WI38 (cell line): ENCODE results near the gene SFXN5.

ENCODE experiments used
- H3K4me3 ChIP-seq: 2 replicates; pipeline ENCODE4 v1.5.1; 2011; ENCODE audit warnings: low read depth, mild to moderate bottlenecking, control low read depth, low read length
- TF ChIP-seq, protein P1 (sequence below): IDR thresholded peaks from 2 replicates; pipeline ENCODE4 v1.5.1; 2012; ENCODE audit warnings: low read depth, mild to moderate bottlenecking, control low read depth, low read length

The SFXN5 gene

DNA sequence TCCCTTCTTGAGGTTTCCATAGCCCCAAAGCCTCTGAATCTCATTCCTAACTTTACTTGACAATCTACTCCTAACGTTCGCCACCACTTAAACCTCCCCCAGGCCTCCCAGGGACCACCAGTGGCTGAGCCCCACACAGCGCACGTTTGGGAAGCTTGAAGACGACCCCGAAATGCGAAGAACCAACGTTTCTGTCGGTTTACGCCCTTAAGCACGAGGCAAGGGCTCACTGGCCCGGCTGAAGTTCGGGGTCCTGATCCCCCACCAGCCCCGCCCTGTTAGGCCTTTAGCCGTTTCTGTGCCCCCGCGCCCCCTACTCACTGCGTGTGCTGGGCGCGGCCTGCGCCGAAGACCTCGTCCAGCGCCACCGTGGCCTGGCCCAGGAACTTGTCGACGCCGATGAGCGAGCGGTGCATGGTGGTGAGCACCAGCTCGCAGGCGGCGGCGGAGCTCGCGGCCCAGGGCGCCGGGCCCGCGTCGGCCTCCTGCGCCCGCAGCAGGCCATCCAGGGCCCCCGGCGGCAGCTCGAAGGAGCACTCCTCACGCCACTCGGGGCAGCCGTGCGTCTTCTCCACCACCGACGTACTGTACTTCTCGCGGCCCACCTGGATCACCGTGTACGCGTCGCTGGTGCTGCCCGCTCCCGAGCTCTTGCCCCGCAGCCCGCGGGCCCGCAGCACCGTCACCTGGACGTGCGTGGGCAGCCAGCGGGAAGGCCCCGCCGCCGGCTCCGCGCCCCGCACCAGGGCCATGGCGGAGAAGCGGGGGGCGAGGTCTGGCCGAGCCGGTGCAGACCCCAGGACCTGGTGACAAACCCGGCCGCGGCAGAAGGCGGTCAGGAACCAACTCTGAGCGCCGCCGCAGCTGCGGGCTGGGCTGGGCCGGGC is 40.8 kb upstream of the SFXN5 start:
- TF ChIP-seq, protein P1, sequence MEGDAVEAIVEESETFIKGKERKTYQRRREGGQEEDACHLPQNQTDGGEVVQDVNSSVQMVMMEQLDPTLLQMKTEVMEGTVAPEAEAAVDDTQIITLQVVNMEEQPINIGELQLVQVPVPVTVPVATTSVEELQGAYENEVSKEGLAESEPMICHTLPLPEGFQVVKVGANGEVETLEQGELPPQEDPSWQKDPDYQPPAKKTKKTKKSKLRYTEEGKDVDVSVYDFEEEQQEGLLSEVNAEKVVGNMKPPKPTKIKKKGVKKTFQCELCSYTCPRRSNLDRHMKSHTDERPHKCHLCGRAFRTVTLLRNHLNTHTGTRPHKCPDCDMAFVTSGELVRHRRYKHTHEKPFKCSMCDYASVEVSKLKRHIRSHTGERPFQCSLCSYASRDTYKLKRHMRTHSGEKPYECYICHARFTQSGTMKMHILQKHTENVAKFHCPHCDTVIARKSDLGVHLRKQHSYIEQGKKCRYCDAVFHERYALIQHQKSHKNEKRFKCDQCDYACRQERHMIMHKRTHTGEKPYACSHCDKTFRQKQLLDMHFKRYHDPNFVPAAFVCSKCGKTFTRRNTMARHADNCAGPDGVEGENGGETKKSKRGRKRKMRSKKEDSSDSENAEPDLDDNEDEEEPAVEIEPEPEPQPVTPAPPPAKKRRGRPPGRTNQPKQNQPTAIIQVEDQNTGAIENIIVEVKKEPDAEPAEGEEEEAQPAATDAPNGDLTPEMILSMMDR, result no peak
- H3K4me3 ChIP-seq, result peak overlapping the region; percentile 83

DNA sequence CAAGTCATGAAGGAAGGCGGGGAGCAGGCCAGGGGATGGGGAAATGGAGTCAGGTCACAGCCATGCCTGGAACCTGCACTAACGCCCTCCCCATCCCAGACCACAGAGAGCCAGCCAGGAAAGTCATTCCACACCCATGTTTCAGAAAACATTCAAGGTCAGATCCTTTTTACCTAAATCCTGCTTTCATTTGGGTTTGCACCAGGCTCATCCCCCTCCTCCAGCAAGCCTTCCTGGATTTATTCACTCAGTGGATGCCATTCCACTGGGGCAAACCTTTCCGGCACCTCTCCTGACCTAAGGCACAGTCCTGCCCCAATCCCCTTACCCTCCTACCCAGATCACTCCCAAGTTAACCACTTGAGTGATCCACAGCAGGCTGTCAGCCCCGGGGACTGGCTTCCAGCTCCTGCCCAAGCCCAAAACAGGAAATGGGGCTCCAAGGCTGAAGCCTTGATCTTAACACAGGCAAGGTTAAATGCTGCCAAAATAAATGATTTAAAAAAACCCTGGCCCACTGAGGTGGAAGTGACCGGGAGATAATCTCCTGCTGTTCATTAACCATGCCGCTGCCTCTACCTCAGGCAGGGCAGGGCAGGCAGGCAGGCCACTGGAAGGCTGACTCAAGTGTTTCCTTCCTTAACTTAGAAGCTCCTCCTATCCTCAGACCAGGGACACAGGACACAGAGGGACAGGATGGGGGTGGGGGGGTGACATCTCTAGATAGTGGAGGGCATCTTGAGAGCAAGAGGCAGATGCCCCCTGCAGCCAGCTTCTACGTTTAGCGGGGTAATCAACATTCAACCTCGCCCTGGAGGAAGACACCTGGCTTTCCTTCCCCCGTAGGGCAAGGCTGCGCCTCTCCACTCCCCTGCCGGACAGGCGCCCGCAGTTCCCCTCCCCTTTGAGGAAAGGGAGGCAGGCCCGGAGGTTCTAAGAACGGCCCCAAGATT is 39.8 kb upstream of the SFXN5 start:
- TF ChIP-seq, protein P1, result no peak
- peak overlapping the region; percentile 83 for H3K4me3 ChIP-seq

DNA sequence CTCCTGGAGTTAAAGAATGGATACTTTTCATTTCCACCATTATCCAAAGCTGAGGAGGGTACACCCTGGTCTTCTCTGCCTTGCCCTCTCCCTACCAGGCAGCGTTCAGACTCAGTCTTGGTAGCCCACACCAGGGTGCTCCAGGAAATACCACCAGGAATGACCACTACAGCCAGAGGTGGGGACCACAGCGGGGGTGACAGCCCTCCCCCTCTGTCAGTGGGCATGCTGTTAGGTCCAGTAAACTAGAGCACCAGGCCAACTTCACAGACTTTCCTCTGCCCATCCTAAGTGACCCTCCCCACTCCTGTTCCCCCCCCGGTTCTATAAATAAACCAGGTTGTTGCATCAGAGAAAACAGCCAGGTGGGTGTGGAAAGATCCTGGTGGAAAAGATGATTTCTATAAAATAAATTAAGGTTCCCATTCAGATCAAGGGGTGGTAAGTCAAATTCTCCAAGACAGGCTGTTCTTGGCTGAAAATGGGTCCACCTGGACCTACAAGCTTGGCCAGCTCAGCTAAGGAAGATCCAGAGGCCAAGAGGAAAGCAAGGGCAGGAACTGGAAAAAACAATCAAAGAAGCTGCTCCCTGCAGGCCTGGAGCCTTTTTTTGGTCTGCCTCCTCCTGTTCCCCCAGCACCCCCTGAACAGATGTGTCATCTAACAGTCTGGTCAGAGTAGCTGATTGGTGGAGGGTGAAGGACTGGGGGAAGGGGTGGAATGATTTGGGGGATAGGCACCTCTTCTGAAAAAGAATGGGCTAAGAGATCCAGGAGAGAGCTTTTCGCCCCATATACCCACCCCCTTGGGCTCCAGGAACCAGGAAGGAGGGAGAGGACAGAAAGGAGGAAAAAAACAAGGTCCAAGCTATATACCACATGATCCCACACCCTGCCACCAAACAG is 38.9 kb upstream of the SFXN5 start:
- TF ChIP-seq, protein P1, result no peak
- peak overlapping the region; percentile 83 for H3K4me3 ChIP-seq

DNA sequence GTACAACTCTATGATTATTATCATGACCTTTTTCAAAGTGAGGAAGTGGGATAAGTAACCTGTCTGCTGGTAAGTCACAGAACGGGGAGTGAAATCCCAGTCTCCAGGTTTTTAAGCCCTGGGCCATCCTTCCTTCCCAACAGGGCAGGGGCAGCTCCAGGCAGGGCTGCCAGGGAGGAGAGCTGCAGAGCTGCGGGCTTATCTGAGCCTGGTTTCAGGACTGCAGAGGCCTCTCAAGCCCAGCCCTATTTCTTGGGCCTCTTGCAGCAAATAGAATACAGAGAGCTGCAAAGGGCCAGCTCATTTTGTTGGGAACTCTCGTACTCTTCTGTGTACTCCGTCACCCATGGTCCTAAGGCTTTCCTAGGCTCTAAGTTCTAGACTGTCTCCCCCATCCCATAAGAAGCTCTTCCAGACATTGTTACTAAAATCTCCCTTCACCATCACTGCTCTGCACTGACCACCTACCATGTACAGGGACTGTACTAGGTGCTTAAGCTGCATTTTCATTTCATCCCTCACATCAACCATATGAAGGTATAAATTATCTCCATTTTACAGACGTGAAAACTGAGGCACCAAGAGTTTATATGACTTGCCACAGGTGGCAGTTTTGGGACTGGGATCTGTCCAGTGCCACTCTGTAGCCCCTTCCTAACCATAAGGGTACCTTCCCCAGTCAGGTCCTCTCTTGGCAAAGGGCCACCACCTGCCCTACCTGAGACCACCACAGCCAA is 38.1 kb upstream of the SFXN5 start:
- H3K4me3 ChIP-seq, result peak overlapping the region; percentile 83; the same call in 1 of the 2 replicates
- TF ChIP-seq, protein P1, result no peak

DNA sequence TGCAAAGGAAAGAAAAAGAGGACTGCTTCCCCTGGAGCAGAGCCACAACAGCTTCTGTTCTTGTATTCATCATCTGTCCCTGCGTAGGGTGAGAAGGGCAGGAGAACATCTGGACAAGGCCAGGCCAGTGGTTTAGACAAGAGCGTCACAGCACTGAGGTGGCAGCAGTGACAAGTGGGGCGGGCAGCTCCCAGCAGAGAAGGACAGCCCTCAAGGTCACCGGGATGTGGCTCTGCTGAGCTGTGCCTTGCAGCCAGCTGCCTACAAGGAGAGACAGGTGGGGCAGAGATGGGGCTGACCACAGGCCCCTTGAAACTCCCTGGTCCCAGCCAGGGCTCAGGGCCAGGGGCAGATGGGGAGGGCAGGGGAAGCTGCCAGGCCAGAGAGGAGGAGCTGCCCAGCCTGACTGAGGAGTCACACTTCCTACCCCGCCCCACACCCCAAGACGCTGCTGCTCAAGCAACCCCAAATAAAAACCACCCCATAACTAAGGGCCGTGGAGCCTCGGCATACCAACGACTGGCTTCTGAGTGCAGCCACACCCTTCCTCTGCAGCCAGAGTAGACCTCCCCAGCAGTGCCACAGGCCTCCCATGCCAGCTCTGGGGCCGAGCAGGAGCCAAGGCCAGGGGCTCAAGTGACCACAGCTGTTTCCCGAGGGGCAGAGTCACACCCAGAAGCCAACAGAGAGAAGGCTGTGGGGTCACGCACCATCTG is 35.9 kb upstream of the SFXN5 start:
- TF ChIP-seq, protein P1, result no peak
- H3K4me3 ChIP-seq, result no peak overlapping the region

DNA sequence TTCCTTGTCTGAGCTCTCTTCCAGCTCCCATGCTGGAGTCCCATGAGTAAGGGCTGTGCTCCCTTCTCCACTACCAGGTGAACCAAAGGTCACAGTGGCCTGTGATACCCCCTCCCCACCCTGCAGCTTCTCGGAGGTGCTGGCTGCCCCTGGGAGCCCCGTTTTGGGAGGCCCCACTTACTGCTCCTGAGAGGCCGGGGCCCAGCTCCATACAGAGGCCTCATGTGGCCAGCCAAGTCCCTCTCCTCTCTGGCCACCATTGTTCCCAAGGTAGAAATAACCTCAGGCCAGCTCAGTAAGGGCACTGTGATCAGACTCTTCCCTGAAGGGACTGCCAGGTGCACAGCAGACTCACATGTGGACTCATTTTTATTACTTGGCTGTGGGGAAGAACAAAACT is 35.3 kb upstream of the SFXN5 start:
- H3K4me3 ChIP-seq, result no peak overlapping the region
- TF ChIP-seq, protein P1, result no peak
